K562 treated with DMSO at 1 percent for 12 hours (cell line): ENCODE measurements around the gene CNTN3. TPM values are rescaled to one million over a fixed set of nuclear protein-coding genes. Genes with fewer than 3 reads are reported as not detected.

Source experiments
- total RNA-seq: library from RNA; unstranded; fragments of 300-600 nt; gene quantifications from 2 replicates; pipeline ENCODE4 v1.2.3, GENCODE V29; 2022; ENCODE audit not compliant: insufficient read depth

Gene CNTN3
- total RNA-seq, result not detected in 2 replicates

GRCh38 chr3:74614107-74614967 lies at the start of gene CNTN3:
Gene CNTN3, minus strand, starts transcription at chr3:74614659. Its CDS starts 93,547 bp downstream, at chr3:74521112.

